HepG2 (cell line): ENCODE data around the gene PBOV1. TPM values are rescaled to one million over a fixed set of nuclear protein-coding genes. Genes with fewer than 3 reads are reported as not detected.

ENCODE experiments used
- ATAC-seq: fragments of 200-7000 bp; cut with Tn5 transposase; 3 replicates; pipeline ENCODE4 v1.9.1; 2020; ENCODE audit warnings: mild to moderate bottlenecking, moderate library complexity
- BruUV-seq: library from RNA; stranded (reverse); fragments of 400-500 nt; replicated peaks from 2 replicates; lab custom pipeline; 2021; lab: Mats Ljungman, UMichigan
- CTCF ChIA-PET: fragments of 300-600 bp; formaldehyde crosslinking; extraction: SDS; loops from one replicate; lab custom pipeline; 2021; ENCODE audit warnings: low total read pairs, inconsistent platforms, low intra/inter-chr PET ratio; lab: Yijun Ruan, JAX
- POLR2A ChIA-PET: fragments of 350-600 bp; sonication (Branson Sonifier 250); formaldehyde crosslinking; loops from one replicate; lab custom pipeline; 2020; ENCODE audit warnings: antibody characterized with exemption, inconsistent platforms; lab: Yijun Ruan, JAX
- DNase-seq: peaks from one replicate; pipeline ENCODE4 v3.0.0-alpha.2; 2015; ENCODE audit warnings: low spot score
- FAIRE-seq: peaks from 3 replicates; lab custom pipeline; 2011; peaks lifted over from hg19 to GRCh38; lab: Jason Lieb, UNC
- H2AFZ ChIP-seq: one replicate; pipeline ENCODE4 v1.6.1; 2011; ENCODE audit warnings: low read length, inconsistent platforms
- H3K27ac ChIP-seq: fragments of 300-600 bp; 3 replicates; pipeline ENCODE4 v1.8.0; 2011; ENCODE audit warnings: mixed run types, mild to moderate bottlenecking, mixed read lengths, low read length, inconsistent platforms; ENCODE audit not compliant: insufficient read depth; ENCODE audit errors: extremely low read length
- H3K27me3 ChIP-seq, 2 experiments: fragments of 200-600 bp in 1 of 2; 2 replicates in 1 of 2; 3 replicates in 1 of 2; pipeline versions ENCODE4 v1.6.0 to v1.8.0; 2011; ENCODE audit warnings: low read length in 2 of 2, mild to moderate bottlenecking in 2 of 2, moderate library complexity in 2 of 2, inconsistent platforms in 1 of 2; ENCODE audit not compliant: insufficient read depth in 2 of 2, control insufficient read depth in 1 of 2
- H3K36me3 ChIP-seq, 2 experiments: fragments of 200-600 bp in 1 of 2; replicated peaks in 1 of 2; 2 replicates in 1 of 2; 3 replicates in 1 of 2; pipeline versions ENCODE4 v1.5.1 to v1.8.0; 2011; ENCODE audit warnings: low read length in 2 of 2, inconsistent platforms in 1 of 2; ENCODE audit not compliant: insufficient read depth in 2 of 2, control insufficient read depth in 1 of 2
- H3K4me1 ChIP-seq: 2 replicates; pipeline ENCODE4 v1.5.1; 2012; ENCODE audit warnings: low read length, inconsistent platforms; ENCODE audit not compliant: insufficient read depth
- H3K4me2 ChIP-seq: 2 replicates; pipeline ENCODE4 v1.6.0; 2011; ENCODE audit warnings: low read depth, low read length, inconsistent platforms
- H3K4me3 ChIP-seq, 3 experiments: fragments of 200-600 bp in 1 of 3; sonication (generic), shearing (Covaris generic) in 1 of 3; replicated peaks in 1 of 3; 2 replicates each; pipeline ENCODE4 v1.5.1; 2011 to 2016; ENCODE audit warnings: low read length in 3 of 3, inconsistent platforms in 2 of 3, low read depth in 2 of 3, mild to moderate bottlenecking in 2 of 3, control low read depth in 1 of 3, mixed read lengths in 1 of 3; ENCODE audit not compliant: insufficient read depth in 1 of 3
- H3K79me2 ChIP-seq: one replicate; pipeline ENCODE4 v1.6.1; 2011; ENCODE audit warnings: low read length, inconsistent platforms; ENCODE audit not compliant: insufficient read depth
- H3K9ac ChIP-seq: 2 replicates; pipeline ENCODE4 v1.6.0; 2011; ENCODE audit warnings: mild to moderate bottlenecking, low read depth, low read length, inconsistent platforms; ENCODE audit not compliant: insufficient read depth
- H3K9me3 ChIP-seq: 2 replicates; pipeline ENCODE4 v1.5.1; 2012; ENCODE audit warnings: mild to moderate bottlenecking, low read length
- H4K20me1 ChIP-seq: 2 replicates; pipeline ENCODE4 v1.6.0; 2011; ENCODE audit warnings: inconsistent platforms, mild to moderate bottlenecking, low read length, moderate library complexity; ENCODE audit not compliant: insufficient read depth
- CHD4 ChIP-seq: fragments of 200-600 bp; sonication (generic); IDR thresholded peaks from 2 replicates; pipeline ENCODE4 v1.7.0; 2017; ENCODE audit warnings: mild to moderate bottlenecking, low read length, borderline replicate concordance
- GTF2F1 ChIP-seq: fragments of 150-350 bp; IDR thresholded peaks from 2 replicates; pipeline ENCODE4 v1.6.1; 2014; ENCODE audit warnings: low read length
- NCOA1 ChIP-seq: sonication (generic); formaldehyde crosslinking; IDR thresholded peaks from 2 replicates; pipeline ENCODE4 v1.9.0; 2021; ENCODE audit warnings: missing genetic modification reagents
- PCBP1 ChIP-seq: fragments of 200-400 bp; formaldehyde crosslinking; IDR thresholded peaks from 2 replicates; pipeline ENCODE4 v1.6.1; 2017; ENCODE audit warnings: mild to moderate bottlenecking, low read depth, low read length, borderline replicate concordance
- RFX1 ChIP-seq: fragments of 450-650 bp; IDR thresholded peaks from 2 replicates; pipeline ENCODE4 v1.6.1; 2017
- SATB2 ChIP-seq: sonication (generic); formaldehyde crosslinking; IDR thresholded peaks from 2 replicates; pipeline ENCODE4 v1.5.0; 2020; ENCODE audit warnings: missing genetic modification reagents
- THAP11 ChIP-seq: IDR thresholded peaks from 2 replicates; pipeline ENCODE4 v1.6.1; 2016; ENCODE audit warnings: missing biosample characterization, missing genetic modification reagents
- ZBTB7B ChIP-seq: sonication (generic); formaldehyde crosslinking; IDR thresholded peaks from 2 replicates; pipeline ENCODE4 v1.4.0; 2020; ENCODE audit warnings: missing genetic modification reagents
- ZNF142 ChIP-seq: sonication (generic); formaldehyde crosslinking; IDR thresholded peaks from 2 replicates; pipeline ENCODE4 v1.4.0; 2020; ENCODE audit warnings: missing genetic modification reagents
- ZNF18 ChIP-seq: sonication (generic); formaldehyde crosslinking; IDR thresholded peaks from 2 replicates; pipeline ENCODE4 v1.8.0; 2022; ENCODE audit warnings: mild to moderate bottlenecking, missing genetic modification reagents; ENCODE audit not compliant: insufficient replicate concordance
- ZNF468 ChIP-seq: sonication (generic); formaldehyde crosslinking; IDR thresholded peaks from 2 replicates; pipeline ENCODE4 v1.8.0; 2022; ENCODE audit warnings: mild to moderate bottlenecking, moderate library complexity, missing genetic modification reagents
- ZNF512 ChIP-seq: sonication (generic); formaldehyde crosslinking; IDR thresholded peaks from 2 replicates; pipeline ENCODE4 v1.4.0; 2020; ENCODE audit warnings: mild to moderate bottlenecking, missing genetic modification reagents
- ZNF558 ChIP-seq: sonication (generic); formaldehyde crosslinking; IDR thresholded peaks from 2 replicates; pipeline ENCODE4 v1.9.0; 2022; ENCODE audit warnings: mild to moderate bottlenecking, missing genetic modification reagents, borderline replicate concordance
- ZNF605 ChIP-seq: sonication (generic); formaldehyde crosslinking; IDR thresholded peaks from 2 replicates; pipeline ENCODE4 v1.8.0; 2022; ENCODE audit warnings: mild to moderate bottlenecking, missing genetic modification reagents
- ZNF674 ChIP-seq: sonication (generic); formaldehyde crosslinking; IDR thresholded peaks from 2 replicates; pipeline ENCODE4 v1.5.0; 2020; ENCODE audit warnings: low read depth, mild to moderate bottlenecking, missing genetic modification reagents
- ZNF883 ChIP-seq: sonication (generic); formaldehyde crosslinking; IDR thresholded peaks from 2 replicates; pipeline ENCODE4 v1.5.1; 2020; ENCODE audit warnings: mild to moderate bottlenecking, missing genetic modification reagents; ENCODE audit errors: not compliant biosample characterization
- WGBS: methylation state at CpG from one replicate; pipeline ENCODE4 v1.1.6; 2017; ENCODE audit warnings: low lambda C conversion rate; 5-methylcytosine and 5-hydroxymethylcytosine counted together
- in situ Hi-C: cut with HindIII; loops from 2 replicates; pipeline ENCODE4 v1.10.0; 2017; ENCODE audit warnings: low pct_unique_long_range_greater_than_20kb; ENCODE audit not compliant: extremely low pct_ligation_motif_present
- intact Hi-C: fragments of 100-400 bp; cut with micrococcal nuclease; formaldehyde crosslinking; loops from one replicate; pipeline ENCODE4 v1.10.0; 2022; ENCODE audit not compliant: unreplicated experiment
- polyA plus RNA-seq, 8 experiments: library from polyadenylated mRNA; depleted of rRNA in 3 of 8; stranded (reverse) in 7 of 8; unstranded in 1 of 8; fragments of >200 nt; fragmentation: Illumina TruSeq in 4 of 8; extraction: Trizol in 4 of 8; gene quantifications; 2 replicates each; pipeline versions ENCODE4 v1.2.1 to v1.2.3, GENCODE V29; 2011 to 2016; ENCODE audit warnings: low read depth in 4 of 8, missing spikeins in 1 of 8, mixed read lengths in 1 of 8; ENCODE audit not compliant: insufficient read depth in 1 of 8
- total RNA-seq, 5 experiments: library from RNA; depleted of rRNA; stranded (reverse); fragments of >200 nt; fragmentation: Illumina TruSeq; extraction: Trizol; gene quantifications; 2 replicates each; pipeline ENCODE4 v1.2.3, GENCODE V29; 2016; ENCODE audit warnings: low read depth in 1 of 5

Gene PBOV1
- total and polyA plus RNA-seq, 2 of the 13 experiments (the other 11 are each of a cell fraction or from before 2014, with no cell fraction given): not detected

GRCh38 chr6:138182939-138183789 lies 35.1 kb downstream of the PBOV1 start:
- in situ Hi-C loops: no loop called here
- DNase-seq (no peak), FAIRE-seq (no peak), ATAC-seq (no peak)
- Histone ChIP-seq H2AFZ (no peak overlapping the region), H3K9me3 (peaks cover 2% of the 10 kb centered on the region; the same call in 1 of the 2 replicates), H3K36me3 (no peaks in the 10 kb centered on the region), H3K4me1 (peaks cover 15% of the 10 kb centered on the region), H3K9ac (no peak overlapping the region), H3K27ac (no peak overlapping the region), H3K4me3 (no peak overlapping the region), H3K79me2 (no peaks in the 10 kb centered on the region), H3K27me3 (no peaks in the 10 kb centered on the region)
- POLR2A ChIA-PET: no interaction called here
- no TSS peak for BruUV-seq
- 54% methylated on average over 8 of the region's 8 CpGs for WGBS
- no peak for TF ChIP-seq SATB2 (CRISPR knock-in tag)
- no peak for TF ChIP-seq GTF2F1
- TF ChIP-seq ZNF674 (CRISPR knock-in tag): no peak
- TF ChIP-seq ZNF883 (CRISPR knock-in tag): no peak
- TF ChIP-seq ZNF18 (CRISPR knock-in tag): no peak
- no peak for TF ChIP-seq PCBP1
- no peak for TF ChIP-seq ZNF468 (CRISPR knock-in tag)
- no peak for TF ChIP-seq NCOA1 (CRISPR knock-in tag)
- no peak for TF ChIP-seq CHD4
- TF ChIP-seq ZNF142: no peak
- TF ChIP-seq ZNF512 (CRISPR knock-in tag): no peak
- no peak for TF ChIP-seq RFX1
- no peak for TF ChIP-seq ZBTB7B (CRISPR knock-in tag)
- TF ChIP-seq THAP11 (CRISPR knock-in tag): no peak
- TF ChIP-seq ZNF558: no peak
- TF ChIP-seq ZNF605 (CRISPR knock-in tag): no peak
- TF ChIP-seq, all 625 proteins: peak for 0
- Histone ChIP-seq H3K4me2 (no peak overlapping the region), H4K20me1 (no peaks in the 10 kb centered on the region)
- CTCF ChIA-PET: no interaction called here
- intact Hi-C loops: no loop called here
